COLO829 (cell line): ENCODE data around the gene SNTB2.
"Not testable (repeated sequence)": the region's sequence is repeated elsewhere in the genome, so short reads cannot be mapped to it uniquely, and the experiment has no call there.

Experiments used
- DNase-seq: peaks from one replicate; pipeline ENCODE4 v3.0.0; 2012; ENCODE audit warnings: low spot score

SNTB2 gene

DNA sequence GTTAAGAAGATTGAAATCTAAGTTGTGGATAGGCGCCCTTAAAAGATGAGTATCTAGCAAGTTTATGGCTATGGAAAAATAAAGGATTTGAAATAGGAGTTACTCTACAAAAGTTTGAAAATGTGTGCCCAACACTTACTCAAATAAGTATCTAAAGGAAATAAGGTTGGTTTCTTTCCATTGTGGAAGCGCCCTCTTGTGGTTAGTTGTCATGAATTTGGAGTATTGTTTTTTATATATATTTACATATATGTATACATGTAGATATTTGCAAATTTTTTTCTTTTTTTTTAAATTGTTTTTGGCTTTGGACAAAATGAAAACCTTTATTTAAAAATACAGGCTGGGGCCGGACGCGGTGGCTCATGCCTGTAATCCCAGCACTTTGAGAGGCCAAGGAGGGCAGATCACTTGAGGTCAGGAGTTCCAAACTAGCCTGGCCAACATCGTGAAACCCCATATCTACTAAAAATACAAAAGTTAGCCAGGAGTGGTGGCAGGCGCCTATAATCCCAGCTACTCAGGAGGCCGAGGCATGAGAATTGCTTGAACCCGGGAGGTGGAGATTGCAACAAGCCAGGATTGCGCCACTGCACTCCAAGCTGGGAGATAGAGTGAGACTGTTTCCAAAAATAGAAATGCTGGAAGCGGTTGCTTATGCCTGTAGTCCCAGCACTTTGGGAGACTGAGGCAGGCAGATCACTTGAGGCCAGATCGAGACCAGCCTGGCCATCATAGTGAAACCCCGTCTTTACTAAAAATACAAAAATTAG is 100.2 kb downstream of the SNTB2 start:
- DNase-seq, result peak; percentile 19

GRCh38 chr16:69291657-69292056 is 104.7 kb downstream of the SNTB2 start:
- not testable (repeated sequence) for DNase-seq

DNA sequence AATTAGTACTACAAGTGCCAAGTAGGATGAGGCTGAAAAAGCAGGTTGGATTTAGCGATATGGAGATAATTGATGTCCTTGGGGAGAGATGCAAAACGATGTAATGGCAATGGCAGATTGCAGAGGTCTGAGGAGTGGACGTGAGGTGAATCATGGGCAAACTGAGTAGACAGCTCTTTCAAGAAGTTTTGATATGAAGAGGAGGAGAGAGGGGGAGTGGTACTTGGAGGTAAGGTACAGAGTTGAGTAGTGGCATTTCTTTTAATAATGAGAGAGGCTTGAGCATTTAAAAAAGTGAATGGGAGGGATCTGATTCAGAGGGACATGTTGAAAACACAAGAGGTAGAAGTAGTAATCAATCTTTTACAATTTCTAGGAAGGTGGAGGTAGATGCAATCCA is 106.4 kb downstream of the SNTB2 start:
- DNase-seq, result no peak

DNA sequence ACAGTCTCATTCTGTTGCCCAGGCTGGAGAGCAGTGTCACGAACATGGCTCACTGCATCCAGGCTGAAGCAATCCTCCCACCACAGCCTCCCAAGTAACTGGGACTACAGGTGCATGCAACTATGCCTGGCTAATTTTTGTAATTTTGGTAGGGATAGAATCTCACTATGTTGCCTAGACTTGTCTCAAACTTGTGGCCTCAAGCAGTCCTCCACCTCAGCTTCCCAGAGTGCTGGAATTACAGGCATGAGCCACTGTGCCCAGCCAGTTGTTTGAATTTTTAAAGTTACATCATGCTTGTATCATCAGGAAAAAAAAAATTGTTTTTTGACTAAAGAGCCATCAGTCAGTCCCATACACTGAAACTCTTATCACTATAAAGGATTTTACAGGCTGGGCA is 107.1 kb downstream of the SNTB2 start:
- DNase-seq, result no peak

- not testable (repeated sequence) for DNase-seq
Measured at GRCh38 chr16:69296771-69297170, 109.8 kb downstream of the SNTB2 start.

DNA sequence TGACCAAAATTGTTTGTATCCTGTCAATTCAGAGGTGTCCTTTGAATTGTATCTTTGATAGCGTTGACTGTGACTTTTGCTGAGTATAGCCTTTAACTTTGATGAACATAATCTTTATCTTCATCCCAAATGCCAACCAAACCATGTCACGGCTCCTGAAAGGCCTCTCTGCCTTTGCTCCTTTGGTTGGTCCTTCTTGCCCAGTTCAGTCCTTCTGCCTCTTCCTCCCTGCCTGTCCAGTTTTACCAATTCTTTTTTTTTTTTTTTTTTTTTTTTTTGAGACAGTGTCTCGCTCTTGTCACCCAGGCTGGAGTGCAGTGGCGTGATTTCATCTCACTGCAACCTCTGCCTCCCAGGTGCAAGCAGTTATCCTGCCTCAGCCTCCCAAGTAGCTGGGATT is 111.3 kb downstream of the SNTB2 start:
- no peak for DNase-seq

GRCh38 chr16:69301187-69301586 is 114.2 kb downstream of the SNTB2 start:
- DNase-seq, result no peak

DNA sequence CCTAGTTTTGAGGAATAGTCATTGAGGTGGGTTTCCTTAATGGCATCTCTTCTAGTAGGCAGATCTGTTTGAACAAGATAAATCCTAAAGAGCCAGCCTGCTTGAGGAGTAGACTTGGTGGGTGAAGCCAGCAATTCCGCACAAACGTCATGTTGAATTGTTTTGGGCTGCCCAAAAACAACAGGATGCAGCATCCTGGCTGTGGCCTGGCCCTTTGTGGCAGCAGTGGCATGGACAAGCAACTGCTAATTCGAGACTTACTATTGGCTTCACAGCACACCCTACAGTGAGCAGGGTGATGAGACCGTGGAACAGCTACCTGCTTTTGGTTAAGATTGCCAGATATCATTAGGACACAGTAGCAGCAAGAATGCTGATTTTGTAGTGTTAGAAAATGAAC is 114.9 kb downstream of the SNTB2 start:
- DNase-seq, result no peak

GRCh38 chr16:69302301-69302700 is 115.3 kb downstream of the SNTB2 start:
- no peak for DNase-seq

- no peak for DNase-seq
Measured at GRCh38 chr16:69306031-69306430, 119.1 kb downstream of the SNTB2 start.

GRCh38 chr16:69307091-69307490 is 120.1 kb downstream of the SNTB2 start:
- no peak for DNase-seq

DNA sequence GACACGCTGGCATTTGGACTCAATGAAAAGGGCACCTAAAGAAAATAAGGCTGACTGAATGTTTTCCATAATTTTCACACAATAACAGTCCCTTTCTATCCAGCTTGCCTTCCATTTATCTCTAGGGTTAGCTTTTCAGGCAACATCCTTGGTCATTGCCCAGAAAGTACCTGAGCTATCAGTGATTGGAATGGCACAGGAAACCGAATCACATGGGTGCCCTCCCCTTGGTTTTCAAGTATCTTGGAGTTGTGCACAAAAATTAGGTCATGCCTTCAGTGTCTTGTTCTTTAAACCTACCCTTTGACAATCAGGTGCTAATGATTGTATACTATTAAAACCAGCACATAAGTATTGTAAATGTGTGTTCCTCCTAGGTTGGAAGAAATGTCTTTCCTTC is 120.9 kb downstream of the SNTB2 start:
- no peak for DNase-seq

DNA sequence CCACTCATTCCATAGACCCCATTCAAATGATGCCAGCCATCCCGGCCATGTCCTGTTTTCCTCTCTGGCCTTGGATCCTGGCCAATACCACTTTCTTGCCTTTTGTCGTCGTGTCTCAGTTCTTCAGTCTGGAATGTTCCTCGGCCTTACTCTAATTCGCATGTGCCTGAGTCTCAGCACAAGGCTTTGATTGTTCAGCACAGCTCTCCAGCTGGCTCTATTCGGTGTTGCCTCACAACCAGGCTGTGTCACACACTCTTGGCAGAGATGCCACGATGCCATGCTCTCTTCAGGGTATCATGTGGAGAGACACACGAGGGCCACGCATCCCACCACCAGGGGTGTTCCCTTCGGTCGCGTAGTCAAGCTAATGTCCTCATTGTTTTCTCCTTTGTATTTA is 122.4 kb downstream of the SNTB2 start:
- no peak for DNase-seq

- peak; percentile 88 for DNase-seq
Measured at GRCh38 chr16:69310653-69311532, 123.9 kb downstream of the SNTB2 start, which contains the start of gene VPS4A. VPS4A (plus strand) TSS chr16:69311350; CDS start chr16:69311512, 162 bp downstream.

GRCh38 chr16:69311533-69312387 is 124.8 kb downstream of the SNTB2 start:
- no peak for DNase-seq

DNA sequence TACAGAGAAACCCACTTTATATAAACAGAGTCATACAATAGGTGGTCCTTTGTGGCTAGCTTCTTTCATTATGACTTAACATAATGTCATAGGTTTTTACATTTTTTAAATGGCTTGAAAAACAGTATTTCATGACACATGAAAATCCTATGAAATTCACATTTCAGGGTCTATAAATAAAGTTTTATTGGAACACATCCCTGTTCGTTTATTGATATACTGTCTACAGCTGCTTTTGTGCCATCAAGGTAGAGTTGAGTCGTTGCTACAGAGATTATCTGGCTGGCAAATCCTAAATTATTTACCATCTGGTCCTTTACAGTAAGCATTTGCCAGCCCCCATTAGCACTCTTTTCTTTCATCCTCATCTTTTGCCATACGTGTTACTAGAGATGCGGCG is 126.5 kb downstream of the SNTB2 start:
- no peak for DNase-seq

DNA sequence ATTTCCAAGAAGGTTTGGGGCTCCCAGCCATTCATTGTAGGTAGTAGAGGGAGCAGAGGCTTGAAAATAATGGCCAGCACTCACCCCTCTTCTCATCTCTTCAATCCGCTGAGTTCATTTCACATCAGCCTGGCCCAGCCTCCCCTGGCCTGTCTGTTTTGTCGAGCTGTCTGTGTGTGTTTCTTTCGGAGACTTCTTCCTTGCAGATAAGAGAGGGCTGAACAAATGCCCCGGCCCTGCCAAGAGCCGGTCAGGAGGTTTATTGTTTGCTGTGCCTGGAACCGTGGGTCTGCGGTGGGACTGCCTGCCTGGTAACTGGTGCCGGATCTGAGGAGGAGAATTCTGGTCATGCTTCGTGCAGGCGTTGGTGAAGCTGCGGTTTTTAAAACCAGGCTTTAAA is 127.6 kb downstream of the SNTB2 start:
- no peak for DNase-seq

DNA sequence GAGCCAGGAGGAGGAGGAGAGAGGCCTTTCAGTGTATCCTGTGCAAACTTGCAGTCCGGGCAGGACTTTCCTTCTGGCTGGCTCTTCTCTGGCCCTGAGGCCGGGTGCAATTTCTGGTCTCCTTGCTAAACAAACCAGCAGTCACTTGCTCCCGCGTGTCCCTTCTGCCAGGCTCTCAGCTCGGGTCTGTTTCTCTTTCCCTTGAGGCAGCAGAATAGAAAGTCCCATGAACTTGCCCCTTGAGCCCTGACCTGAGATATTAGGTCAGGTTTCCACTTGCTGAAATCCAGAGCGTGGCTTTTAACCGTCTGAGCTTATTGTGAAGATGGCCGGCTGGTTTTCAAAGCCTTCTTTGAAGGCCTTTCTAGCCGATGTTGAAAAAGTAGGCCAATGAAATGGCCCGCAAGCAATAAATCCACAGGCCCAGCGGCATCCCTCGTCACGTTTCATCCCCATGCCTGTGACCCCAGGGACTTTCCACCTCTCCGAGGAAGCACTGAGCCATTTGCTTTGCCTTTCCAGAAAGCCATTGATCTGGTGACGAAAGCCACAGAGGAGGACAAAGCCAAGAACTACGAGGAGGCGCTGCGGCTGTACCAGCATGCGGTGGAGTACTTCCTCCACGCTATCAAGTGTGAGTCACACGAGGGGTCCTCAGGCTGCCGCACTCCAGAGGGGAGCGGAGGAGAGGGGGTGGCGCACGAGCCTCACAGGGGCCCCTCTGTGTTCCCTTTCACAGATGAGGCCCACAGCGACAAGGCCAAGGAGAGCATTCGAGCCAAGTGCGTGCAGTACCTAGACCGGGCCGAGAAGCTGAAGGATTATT is 128.7 kb downstream of the SNTB2 start:
- DNase-seq, result no peak

DNA sequence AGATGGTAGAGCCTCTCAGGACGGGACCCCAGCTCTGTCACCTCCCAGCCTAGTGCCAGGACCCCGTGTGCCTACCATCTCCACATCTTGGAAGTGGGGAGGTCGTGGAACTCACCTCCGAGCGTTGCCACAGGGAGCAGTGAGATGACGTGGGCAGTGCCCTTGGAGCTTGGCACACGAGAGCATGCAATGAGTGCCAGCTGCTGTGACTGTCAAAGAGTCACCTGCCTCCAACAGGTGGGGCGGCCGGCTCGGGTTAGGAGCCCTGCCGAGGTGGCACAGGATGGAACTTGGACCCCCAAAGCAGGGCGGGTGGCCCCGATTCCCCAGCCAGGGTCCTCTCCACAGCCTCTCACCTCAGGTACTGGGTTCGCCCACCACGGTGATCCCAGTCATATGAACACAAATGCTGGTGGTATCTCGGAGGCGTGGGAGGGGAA is 129.7 kb downstream of the SNTB2 start:
- DNase-seq, result no peak

DNA sequence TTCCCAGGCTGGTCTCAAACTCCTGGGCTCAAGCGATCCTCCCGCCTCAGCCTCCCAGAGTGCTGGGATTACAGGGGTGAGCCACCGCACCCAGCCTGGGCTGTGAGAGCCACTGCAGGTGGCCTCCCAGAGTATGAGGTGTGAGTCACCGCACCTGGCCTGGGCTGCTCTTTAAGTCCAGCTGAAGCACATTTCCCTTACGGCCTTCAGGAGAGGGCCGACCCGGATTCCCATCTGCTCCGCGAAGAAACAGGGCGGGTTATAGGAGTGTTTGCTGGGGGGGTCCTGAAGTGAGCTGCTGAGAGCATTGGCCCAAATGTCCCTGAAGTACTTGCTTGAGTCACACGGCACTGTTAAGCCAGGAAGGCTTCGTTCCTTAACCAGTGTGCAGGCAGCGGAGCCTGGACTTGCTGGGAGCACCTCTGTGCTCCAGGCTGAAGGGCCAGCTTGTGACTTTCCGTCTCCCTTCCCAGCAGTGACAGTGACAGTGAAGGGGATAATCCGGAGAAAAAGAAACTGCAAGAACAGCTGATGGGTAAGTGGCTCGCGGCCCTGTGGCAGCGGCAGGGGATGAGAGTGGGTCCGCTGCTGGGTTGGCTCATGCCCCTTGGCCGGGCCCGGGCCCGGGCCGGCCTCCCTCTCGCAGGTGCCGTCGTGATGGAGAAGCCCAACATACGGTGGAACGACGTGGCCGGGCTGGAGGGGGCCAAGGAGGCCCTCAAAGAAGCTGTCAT is 131.4 kb downstream of the SNTB2 start:
- DNase-seq, result no peak

GRCh38 chr16:69318911-69319289 is 131.9 kb downstream of the SNTB2 start:
- no peak for DNase-seq
